Erythroblast (primary cell): ENCODE data around the gene HMOX1.

Experiments
- DNase-seq, 2 experiments: peaks; one replicate each; lab custom pipeline; 2025; lab: John Stamatoyannopoulos, UW
- GATA1 ChIP-seq: IDR thresholded peaks from 2 replicates; pipeline ENCODE4 v1.6.1; 2011; ENCODE audit warnings: low read depth, mild to moderate bottlenecking, control low read depth, low read length, moderate library complexity
- POLR2A ChIP-seq: IDR thresholded peaks from 2 replicates; pipeline ENCODE4 v1.6.1; 2011; ENCODE audit warnings: mild to moderate bottlenecking, low read length

The HMOX1 gene

DNA sequence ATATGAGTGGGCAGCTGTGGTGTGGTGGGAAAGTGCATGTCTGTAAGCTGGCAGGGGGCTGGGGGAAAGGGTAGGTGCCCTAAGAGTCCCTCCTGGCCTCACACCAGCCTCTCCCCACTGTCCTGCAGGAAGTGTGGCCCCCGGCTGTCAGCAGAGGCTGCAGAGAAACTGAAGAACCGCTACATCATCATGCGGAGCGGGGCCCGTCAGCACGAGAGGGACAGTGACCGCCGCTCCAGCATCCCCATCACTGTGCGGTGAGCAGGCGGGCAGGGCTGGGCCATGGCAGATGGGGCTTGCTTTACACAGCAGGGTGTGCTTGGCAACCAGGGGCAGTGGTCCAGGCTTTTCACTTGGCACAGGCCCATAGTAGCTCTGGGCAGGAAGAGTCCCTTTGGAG lies 38.9 kb downstream of the HMOX1 start:
- no peak for DNase-seq
- TF ChIP-seq POLR2A: no peak
- no peak for TF ChIP-seq GATA1

DNA sequence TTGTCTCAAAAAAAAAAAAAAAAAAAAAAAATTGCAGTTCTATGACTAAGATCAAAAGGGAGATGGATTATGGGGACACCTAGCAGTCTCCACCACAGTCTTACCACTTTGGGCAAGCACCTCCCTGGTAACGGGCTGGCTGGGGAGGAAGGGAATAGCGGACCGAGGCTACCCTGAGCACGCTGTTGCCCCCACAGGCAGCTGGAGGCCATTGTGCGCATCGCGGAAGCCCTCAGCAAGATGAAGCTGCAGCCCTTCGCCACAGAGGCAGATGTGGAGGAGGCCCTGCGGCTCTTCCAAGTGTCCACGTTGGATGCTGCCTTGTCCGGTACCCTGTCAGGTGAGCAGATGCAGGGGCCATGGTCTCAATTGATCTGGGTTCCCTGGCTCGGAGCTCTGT lies 40.2 kb downstream of the HMOX1 start:
- no peak for DNase-seq
- TF ChIP-seq GATA1: no peak
- TF ChIP-seq POLR2A: no peak

DNA sequence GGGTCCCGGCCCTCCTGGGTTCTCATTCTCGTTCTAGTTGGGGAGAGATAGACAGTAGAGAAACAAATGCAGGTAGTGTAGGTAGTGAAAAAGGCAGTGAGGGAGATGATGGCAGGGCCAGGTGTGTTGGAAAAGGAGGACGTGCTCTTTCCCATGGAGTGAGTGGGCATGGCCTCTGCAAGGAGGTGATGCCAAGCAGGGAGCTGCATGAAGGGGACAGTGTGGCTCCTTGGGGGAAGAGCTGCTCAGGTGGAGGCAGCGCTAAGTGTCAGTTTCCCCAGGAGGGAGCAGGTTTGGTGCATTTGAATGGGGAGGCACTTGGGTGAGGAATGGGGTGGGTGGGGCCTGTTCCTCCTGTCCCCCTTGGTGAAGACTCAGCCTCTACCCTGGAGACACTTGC lies 41.2 kb downstream of the HMOX1 start:
- no peak for DNase-seq
- no peak for TF ChIP-seq POLR2A
- TF ChIP-seq GATA1: no peak

DNA sequence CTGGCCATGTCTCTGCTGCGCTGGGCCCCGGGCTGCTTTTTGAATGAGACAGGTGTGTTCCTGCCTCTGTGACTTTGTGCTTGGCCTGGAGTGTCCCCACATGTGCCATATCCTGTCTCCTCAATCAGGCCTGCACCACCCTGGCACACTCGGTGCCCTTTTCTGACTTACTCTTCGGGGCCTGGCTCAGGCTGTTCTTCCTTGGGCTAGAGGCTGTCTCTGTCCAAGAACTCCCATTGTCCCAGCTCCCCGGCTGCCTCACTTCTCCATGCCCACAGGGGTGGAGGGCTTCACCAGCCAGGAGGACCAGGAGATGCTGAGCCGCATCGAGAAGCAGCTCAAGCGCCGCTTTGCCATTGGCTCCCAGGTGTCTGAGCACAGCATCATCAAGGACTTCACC lies 42.0 kb downstream of the HMOX1 start:
- TF ChIP-seq POLR2A (no peak), GATA1 (no peak)

DNA sequence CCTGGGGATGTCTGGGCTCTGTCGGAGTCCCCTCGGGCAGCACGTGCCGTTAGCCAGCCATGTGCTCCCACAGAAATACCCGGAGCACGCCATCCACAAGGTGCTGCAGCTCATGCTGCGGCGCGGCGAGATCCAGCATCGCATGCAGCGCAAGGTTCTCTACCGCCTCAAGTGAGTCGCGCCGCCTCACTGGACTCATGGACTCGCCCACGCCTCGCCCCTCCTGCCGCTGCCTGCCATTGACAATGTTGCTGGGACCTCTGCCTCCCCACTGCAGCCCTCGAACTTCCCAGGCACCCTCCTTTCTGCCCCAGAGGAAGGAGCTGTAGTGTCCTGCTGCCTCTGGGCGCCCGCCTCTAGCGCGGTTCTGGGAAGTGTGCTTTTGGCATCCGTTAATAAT lies 43.2 kb downstream of the HMOX1 start:
- TF ChIP-seq POLR2A: no peak
- TF ChIP-seq GATA1: no peak
- no peak for DNase-seq

More for the DNA sequence above, 42.0 kb downstream of the HMOX1 start:
- DNase-seq: no peak

DNA sequence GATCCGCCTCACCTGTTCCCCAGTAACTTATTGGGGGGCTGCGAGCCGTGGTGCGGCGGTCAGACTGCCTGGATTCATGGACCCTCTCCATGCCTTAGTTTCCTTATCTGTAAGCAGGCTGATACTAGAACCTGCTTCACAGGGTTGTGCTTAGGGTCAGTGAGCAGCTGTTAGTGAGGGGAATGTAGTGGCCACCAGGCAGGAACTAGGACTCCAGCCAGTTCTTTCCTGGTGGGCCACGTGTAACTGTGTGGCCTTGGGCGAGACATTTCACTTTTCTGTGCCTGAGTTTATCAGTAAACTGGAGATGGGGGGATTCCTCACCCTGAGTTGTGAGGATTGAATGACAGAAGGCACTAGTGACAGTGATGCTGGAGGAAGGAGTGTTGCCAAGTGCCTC lies 43.9 kb downstream of the HMOX1 start:
- no peak for TF ChIP-seq GATA1
- TF ChIP-seq POLR2A: no peak
- DNase-seq: no peak

DNA sequence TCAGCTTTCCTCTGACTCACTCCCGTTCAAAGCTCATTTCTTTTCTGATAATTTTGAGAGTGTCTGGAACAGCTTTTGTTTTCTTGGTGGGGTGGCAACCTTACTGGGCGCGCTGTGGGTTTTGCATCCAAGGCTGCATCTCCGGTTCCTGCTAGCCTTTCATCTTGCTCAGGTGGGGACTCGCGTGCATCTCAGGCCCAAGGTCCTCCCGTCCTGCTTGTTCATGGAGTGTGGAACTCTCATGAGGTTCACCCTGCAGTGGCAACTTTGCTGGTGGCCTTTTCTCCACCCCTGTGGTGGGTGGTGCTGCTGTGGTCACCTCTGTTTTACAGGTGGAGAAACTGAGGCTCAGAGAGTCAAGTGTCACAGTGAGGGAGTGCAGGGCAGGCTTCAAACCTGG lies 44.6 kb downstream of the HMOX1 start:
- TF ChIP-seq GATA1 (no peak), POLR2A (no peak)
- DNase-seq: no peak

DNA sequence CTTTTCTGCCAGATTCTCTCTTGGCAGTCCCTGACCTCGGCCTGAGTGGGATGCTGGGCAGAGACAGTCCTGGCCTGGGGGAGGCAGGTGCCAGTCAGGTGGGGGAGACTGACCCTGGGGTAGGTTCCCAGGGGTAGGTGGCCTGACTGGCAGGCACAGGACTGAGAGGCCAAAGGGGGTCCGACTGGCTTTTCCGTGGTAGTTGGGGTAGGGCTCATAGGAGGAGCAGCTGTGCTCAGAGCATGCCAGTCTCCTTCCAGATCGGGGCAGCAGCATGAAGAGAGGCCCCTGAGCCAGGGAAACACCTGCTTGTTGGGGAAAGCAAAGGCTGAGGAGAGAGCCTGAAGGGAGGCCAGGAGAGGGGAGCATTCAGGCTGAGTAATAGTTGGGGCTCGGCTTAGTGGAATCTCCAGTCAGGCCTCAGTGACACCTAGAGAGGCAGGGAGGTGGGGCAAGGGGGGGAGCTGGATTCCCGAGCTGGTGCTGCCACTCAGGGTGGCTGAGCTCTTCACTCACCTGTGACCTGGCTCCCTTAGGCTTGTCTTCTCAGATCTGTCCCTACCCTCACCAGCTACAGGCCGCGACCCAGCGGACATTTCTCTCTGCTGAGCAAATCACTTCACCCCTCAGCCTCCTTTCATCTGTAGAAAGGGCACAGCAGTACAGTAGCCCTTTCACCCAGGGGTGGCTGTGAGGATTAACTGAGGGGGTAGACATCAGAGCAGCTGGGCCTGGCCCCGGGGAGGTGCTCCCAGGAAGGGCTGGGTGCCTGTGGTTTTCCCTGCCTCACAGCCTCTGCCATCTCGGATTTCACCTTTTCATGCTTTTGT lies 45.3 kb downstream of the HMOX1 start:
- DNase-seq: no peak
- TF ChIP-seq GATA1 (no peak), POLR2A (no peak)

DNA sequence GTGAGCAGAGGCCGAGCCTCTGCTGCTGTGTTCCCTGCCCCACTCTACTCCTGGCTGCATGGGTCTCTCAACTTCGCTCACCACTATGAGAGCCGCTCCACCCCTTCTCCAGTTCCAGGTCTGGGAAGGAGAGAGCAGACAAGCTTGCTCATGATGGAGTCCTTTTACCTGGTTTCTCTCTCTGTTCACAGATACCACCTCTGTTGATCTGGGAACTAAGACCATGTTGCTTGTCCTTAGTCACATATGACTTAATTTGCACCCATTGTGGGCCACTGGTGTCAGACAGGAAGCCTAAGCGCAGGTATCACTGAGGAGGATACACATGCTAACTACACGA lies 45.9 kb downstream of the HMOX1 start:
- TF ChIP-seq GATA1 (no peak), POLR2A (no peak)
- DNase-seq: no peak

DNA sequence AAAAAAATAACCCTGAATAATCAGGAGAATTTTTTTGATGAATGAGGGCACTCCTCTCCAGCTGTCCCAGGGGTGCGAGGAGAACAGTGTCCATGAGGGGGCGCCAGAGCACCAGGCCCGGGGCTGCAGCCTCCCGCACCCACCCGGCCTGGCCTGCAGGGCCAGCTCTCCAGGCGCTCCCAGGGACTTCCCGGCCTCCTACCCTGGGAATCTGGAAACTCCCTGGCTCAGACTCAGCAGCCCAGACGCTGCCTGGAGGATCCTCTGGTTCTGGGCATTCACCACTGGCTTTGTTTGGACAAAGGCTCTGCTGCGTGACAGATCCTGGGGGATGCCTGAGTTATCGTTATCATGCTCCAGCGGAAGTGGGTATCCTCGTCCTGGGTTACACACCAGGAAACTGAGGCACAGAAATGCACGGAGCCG lies 50.0 kb downstream of the HMOX1 start:
- TF ChIP-seq GATA1: no peak
- TF ChIP-seq POLR2A: no peak

DNA sequence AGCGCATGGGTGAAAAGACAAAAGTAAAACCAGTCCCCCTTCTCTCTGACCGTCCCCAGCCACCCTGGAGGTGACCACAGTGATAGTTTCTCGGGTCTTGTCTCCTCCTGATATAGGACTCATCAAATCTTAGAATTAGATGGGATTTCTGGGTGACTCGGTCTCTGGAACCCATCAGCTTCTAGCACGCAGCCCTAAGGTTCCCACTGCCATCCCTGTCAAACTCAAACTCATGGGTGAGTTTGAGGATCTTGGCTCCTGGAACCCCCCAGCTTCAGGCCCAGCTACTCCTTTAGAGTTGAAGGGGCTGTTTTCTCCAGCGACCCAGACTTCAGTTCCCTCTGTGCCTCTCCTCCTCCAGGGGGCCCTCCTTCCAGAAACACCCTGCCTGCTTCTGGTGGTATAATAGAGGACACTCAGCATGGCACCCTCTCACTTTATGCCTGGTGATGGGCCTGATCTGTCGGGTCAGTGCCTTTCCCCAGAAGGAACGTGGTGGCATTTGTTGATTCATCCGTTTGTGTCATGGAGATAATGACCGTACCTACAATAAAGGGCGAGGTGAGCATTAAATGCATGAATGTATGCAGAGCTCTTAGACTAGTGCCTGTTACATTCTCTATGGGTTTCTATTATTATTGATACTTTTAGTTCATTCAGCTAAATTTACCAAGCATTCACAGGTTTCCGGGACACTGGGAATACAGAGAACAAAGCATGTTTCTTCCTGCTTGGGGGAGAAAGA lies 50.8 kb downstream of the HMOX1 start:
- DNase-seq: no peak
- TF ChIP-seq GATA1: no peak
- no peak for TF ChIP-seq POLR2A

More for the DNA sequence above, 50.0 kb downstream of the HMOX1 start:
- DNase-seq: peak; percentile 54 to 67

DNA sequence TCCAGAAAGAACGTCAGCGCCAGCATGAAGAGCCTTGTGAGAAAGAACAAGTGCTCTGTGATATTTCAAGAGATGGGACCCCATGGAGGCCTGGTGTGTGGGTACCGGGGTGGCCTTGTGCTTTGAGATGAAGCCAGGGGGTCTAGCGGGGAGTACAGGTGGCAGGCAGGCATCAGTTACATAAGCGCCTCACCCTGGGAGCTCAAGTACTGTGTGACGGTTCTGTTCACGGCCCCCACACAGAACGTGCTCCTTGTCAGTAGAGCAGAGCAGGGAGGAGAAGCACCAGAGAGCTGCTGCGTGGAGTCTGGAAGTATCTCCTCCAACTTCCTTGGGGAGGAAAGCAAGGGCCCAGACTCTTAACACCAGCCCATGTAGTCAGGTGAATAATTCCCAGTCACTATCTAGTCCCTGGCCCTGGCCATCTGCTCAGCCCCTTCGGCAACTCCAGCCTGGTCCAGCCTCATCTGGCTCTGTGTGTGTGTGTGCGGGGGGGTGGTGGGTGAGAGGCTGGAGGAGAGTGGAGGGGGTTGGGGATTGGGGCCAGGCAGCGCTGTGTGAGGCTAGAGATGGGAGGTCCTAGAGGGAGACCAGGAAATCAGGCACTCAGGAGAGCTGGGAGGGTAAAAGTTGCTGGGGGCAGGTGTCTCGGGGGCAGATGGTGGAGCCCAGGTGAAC lies 51.5 kb downstream of the HMOX1 start:
- TF ChIP-seq GATA1: no peak
- TF ChIP-seq POLR2A: no peak
- no peak for DNase-seq

DNA sequence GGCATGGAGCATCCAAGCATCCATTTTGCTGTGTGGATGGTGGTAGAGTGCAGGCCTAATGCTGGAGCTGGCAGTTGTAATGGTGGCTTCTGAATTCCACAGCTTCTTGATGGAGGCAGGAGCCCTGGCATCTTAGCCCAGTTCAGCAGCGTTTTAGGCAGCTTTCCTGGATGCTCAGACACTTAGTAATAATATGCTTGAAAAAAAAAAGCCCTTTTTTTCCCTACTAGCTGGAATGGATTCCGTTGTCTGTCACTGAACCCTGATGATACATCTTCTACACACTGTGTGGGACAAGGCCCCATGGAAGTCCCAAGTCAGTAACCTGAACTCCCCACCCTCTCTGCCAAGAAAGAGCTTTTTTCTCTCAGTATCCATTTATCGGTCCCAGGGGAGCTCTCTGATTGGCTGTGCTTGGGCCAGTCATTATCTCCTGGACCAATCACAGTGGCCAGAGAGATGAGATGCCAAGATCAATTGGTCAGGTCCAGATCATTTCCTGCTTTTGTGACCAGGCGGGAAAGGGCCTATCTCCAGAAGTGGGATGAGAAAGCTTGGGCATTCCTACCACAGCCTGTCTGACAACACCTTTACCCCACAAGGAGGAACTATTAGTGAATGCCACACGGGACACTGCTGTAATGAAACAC lies 53.3 kb downstream of the HMOX1 start:
- no peak for TF ChIP-seq GATA1
- no peak for TF ChIP-seq POLR2A
- DNase-seq: no peak
